ENCODE results near the gene ZNF514. TPM values are rescaled to one million over a fixed set of nuclear protein-coding genes. Genes with fewer than 3 reads are reported as not detected.
A peak's percentile ranks its signal among the peaks of the same experiment; 100 is the strongest.
"Not testable (repeated sequence)": the region's sequence is repeated elsewhere in the genome, so short reads cannot be mapped to it uniquely, and the experiment has no call there.

The ZNF514 gene
- 10 to 100 TPM; 10.3 to 12.2 TPM for total RNA-seq
- polyA plus RNA-seq = 9.9 TPM

DNA sequence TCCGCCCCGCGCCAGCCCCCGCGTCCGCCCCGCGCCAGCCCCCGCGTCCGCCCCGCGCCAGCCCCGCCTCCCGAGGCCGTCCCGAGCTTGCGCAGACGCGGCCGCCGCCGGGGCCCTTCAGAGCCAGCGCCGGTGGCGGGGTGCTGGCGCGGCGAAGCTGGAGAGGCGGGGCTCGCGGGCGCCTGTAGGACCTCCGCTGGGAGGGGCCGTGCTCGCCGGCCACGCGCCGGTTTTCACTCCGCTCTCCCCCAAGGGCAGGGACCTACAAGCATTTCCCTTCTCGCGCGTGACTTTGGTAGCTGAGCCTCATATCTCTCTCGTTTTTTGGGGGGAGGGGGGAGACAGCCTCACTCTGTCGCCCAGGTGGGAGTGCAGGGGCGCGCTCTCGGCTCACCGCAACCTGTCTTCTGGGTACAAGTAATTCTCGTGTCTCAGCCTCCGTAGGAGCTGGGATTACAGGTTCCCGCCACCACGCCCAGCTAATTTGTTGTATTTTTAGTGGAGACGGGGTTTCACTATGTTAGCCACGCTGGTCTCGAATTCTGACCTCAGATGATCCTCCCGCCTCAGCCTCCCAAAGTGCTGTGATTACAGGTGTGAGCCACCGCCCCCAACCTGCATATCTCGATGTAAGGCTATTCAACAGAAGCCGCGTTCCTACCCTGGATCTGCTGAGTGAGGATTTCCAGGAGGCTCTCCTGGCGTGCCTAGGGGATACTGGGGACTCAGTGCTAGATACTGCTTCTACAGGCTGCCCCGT, at the start of gene ZNF514:
ZNF514 (minus strand) TSS at position 159 of the 760 bp plus-strand sequence. CDS start 6,595 bp downstream, outside the sequence.
- H3K27me3 ChIP-seq (ENCODE audit: insufficient read depth, low read length, poor library complexity, severe bottlenecking) = no peaks in the 10 kb centered on the region
- peak; percentile 76 to 83 (median 79) for DNase-seq
- Mint-ChIP-seq H3K4me3 (peak within 1 kb of the TSS; percentile 86 to 92 (median 89)), H3K4me1 (peaks cover 12 to 34% (median 25%) of the 10 kb centered on the region in 3 donors), H3K36me3 (peaks cover 16 to 22% (median 19%) of the 10 kb centered on the region in 3 donors), H3K27ac (peak within 1 kb of the TSS; percentile 75 to 95 (median 88)), H3K27me3 (no peaks in the 10 kb centered on the region), H3K9me3 (peaks cover 0 to 9% (median 4%) of the 10 kb centered on the region in 5 donors)
- peaks cover 22% of the 10 kb centered on the region for H3K4me1 ChIP-seq (ENCODE audit: insufficient read depth, low read length)
- POLR2A ChIA-PET = interaction anchor here (1.4 to 3.0 kb wide), 2 partner anchors 38 to 46 kb away, joined by 3 to 15 read pairs; partner anchors contain the start of gene MRPS5
- H3K9me3 ChIP-seq (ENCODE audit: low read length) = no peaks in the 10 kb centered on the region
- peak within 1 kb of the TSS; percentile 64 for H3K27ac ChIP-seq (ENCODE audit: low read depth, low read length)
- peak within 1 kb of the TSS; percentile 76 for H3K4me3 ChIP-seq (ENCODE audit: low read length)
- CTCF ChIA-PET = interaction anchor here (1.0 to 3.2 kb wide), 5 partner anchors 10 to 137 kb away, joined by 3 to 7 read pairs (median 5); no protein-coding TSS in a partner anchor
- H3K36me3 ChIP-seq (ENCODE audit: insufficient read depth, low read length) = peaks cover 6% of the 10 kb centered on the region

GRCh38 chr2:95208106-95208505, 48.5 kb upstream of the ZNF514 start:
- peaks cover 22% of the 10 kb centered on the region for H3K36me3 ChIP-seq (ENCODE audit: insufficient read depth, low read length)
- Mint-ChIP-seq H3K27me3 (peaks cover 0 to 1% of the 10 kb centered on the region in 2 donors), H3K4me3 (peak overlapping the region; percentile 90 to 96 (median 95)), H3K36me3 (peaks cover 31 to 42% (median 41%) of the 10 kb centered on the region in 3 donors), H3K9me3 (peaks cover 12 to 27% (median 25%) of the 10 kb centered on the region in 5 donors), H3K4me1 (peaks cover 27 to 32% (median 29%) of the 10 kb centered on the region in 3 donors), H3K27ac (peak overlapping the region in 5 of 8 donors; percentile 23 to 92 (median 67))
- peak overlapping the region; percentile 76 for H3K4me3 ChIP-seq (ENCODE audit: low read length)
- ChIA-PET CTCF (no interaction called here), POLR2A (no interaction called here)
- DNase-seq = no peak
- H3K9me3 ChIP-seq (ENCODE audit: low read length) = peaks cover 15% of the 10 kb centered on the region
- peaks cover 9% of the 10 kb centered on the region for H3K4me1 ChIP-seq (ENCODE audit: insufficient read depth, low read length)
- H3K27me3 ChIP-seq (ENCODE audit: insufficient read depth, low read length, poor library complexity, severe bottlenecking) = no peaks in the 10 kb centered on the region
- no peak overlapping the region for H3K27ac ChIP-seq (ENCODE audit: low read depth, low read length)

DNA sequence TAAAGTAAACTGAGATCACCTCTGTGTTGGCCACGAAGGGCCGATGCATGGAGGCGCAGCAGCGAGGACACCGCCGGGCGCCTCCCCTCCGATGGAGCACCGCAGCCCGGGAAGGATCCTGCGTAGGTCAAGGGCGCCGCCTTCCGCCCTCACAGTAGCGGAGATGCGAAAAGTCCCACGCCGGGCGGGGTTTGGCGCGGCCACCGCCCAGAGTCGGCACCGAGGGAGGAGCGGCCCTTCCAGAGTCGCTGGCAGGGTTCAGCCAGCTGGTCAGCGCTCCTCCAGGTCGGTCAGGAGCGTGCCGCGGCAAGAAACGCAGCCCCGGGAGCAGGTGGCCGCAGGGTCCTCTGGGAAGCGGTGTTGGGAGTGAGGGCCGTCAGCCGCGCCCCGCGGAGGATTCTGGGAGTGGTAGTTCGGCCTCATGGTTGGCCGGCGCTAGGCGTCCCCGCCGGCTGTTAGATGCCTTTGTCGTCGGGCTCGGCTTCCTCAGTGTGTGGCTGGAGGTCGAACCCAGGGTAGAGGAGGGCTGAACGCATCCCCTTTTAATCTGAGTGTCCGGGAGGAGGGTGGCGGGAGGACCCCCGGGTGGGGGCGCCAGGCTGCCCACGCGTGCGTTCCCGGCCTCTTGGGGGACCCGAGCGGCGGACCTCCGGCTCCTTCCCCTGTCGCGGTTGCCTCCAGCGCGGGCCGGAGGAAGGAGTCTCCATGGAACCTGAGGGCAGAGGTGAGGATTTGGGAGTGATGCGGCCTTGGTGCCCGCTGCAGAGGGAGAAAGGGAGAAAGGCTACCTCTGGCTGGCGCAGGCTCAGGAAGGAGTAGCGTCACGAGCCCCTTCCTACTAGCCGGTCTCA, 47.7 kb upstream of the ZNF514 start, which contains the start of gene ZNF892:
ZNF892 (plus strand) TSS at position 411 of the 851 bp plus-strand sequence; CDS start at position 706, 295 bp downstream.
- peak within 1 kb of the TSS; percentile 58 for H3K27ac ChIP-seq (ENCODE audit: low read depth, low read length)
- peaks cover 9% of the 10 kb centered on the region for H3K9me3 ChIP-seq (ENCODE audit: low read length)
- Mint-ChIP-seq H3K27ac (peak within 1 kb of the TSS in 7 of 8 donors; percentile 77 to 96 (median 85)), H3K4me1 (peaks cover 27 to 32% (median 29%) of the 10 kb centered on the region in 3 donors), H3K36me3 (peaks cover 25 to 34% (median 33%) of the 10 kb centered on the region in 3 donors), H3K9me3 (peaks cover 7 to 20% (median 17%) of the 10 kb centered on the region in 5 donors), H3K4me3 (peak within 1 kb of the TSS; percentile 90 to 96 (median 95)), H3K27me3 (peaks cover 0 to 1% of the 10 kb centered on the region in 2 donors)
- H3K4me3 ChIP-seq (ENCODE audit: low read length) = peak within 1 kb of the TSS; percentile 76
- ChIA-PET POLR2A (no interaction called here), CTCF (interaction anchor here (0.7 kb wide), 1 partner anchor 42 kb away, joined by 3 read pairs; the partner anchor contains the start of gene ZNF2)
- peak; percentile 62 to 78 (median 70) for DNase-seq
- H3K36me3 ChIP-seq (ENCODE audit: insufficient read depth, low read length) = peaks cover 14% of the 10 kb centered on the region
- H3K27me3 ChIP-seq (ENCODE audit: insufficient read depth, low read length, poor library complexity, severe bottlenecking) = no peaks in the 10 kb centered on the region
- H3K4me1 ChIP-seq (ENCODE audit: insufficient read depth, low read length) = peaks cover 9% of the 10 kb centered on the region

DNA sequence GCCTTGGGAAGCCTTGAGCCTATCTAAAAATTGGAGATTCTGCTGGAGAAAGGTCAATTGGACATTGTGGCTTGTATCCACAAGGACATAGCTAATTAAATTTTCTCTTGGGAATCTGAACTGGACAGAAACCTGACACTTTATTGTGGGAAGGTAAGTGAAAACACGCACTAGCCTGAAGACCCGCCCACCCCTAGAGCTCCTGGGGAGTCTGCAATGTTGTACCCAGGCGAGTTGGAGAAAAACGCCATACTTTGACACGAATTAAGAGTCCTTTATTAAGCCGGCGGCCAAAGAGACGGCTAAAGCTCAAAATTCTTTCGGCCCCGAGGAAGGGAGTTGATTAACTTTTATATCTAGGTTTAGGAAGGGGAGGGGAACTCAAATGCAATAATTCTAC, 46.4 kb upstream of the ZNF514 start:
- peak overlapping the region; percentile 90 to 96 (median 95) for H3K4me3 Mint-ChIP-seq
- no peaks in the 10 kb centered on the region for H3K9me3 ChIP-seq (ENCODE audit: low read length)
- H3K27me3 ChIP-seq (ENCODE audit: insufficient read depth, low read length, poor library complexity, severe bottlenecking) = no peaks in the 10 kb centered on the region
- peak overlapping the region in 3 of 8 donors; percentile 47 to 85 (median 77) for H3K27ac Mint-ChIP-seq
- H3K4me3 ChIP-seq (ENCODE audit: low read length) = no peak overlapping the region
- peaks cover 0 to 8% (median 7%) of the 10 kb centered on the region in 5 donors for H3K9me3 Mint-ChIP-seq
- peaks cover 4% of the 10 kb centered on the region for H3K36me3 ChIP-seq (ENCODE audit: insufficient read depth, low read length)
- ChIA-PET CTCF (interaction anchor here (1.0 kb wide), 1 partner anchor 184 kb away, joined by 4 read pairs; no protein-coding TSS in a partner anchor), POLR2A (interaction anchor here (1.3 kb wide), 1 partner anchor 47 kb away, joined by 3 read pairs; the partner anchor contains the start of gene ZNF514)
- H3K27me3 Mint-ChIP-seq = peaks cover 0 to 1% of the 10 kb centered on the region in 2 donors
- peaks cover 16 to 22% (median 22%) of the 10 kb centered on the region in 3 donors for H3K36me3 Mint-ChIP-seq
- no peak overlapping the region for H3K27ac ChIP-seq (ENCODE audit: low read depth, low read length)
- H3K4me1 Mint-ChIP-seq = peaks cover 27 to 32% (median 29%) of the 10 kb centered on the region in 3 donors
- no peak for DNase-seq
- peaks cover 9% of the 10 kb centered on the region for H3K4me1 ChIP-seq (ENCODE audit: insufficient read depth, low read length)

DNA sequence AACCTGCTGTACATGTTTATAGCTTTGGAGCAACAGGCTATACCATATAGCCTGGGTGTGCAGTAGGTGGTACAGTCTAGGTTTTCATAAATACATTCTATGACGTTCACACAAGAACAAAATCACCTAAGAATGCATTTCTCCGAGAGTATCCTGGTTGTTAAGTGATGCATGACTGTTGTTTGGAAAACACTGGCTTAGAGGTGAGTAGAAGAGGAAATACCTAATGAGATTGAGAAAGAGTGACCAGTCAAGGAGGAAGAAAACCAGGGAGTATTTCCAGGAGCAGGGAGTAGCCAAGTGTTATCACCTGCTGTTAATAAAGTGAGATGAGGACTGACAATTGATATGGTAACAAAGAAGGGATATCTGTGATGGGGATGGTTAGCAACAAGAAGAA, 44.7 kb upstream of the ZNF514 start:
- peaks cover 0 to 1% of the 10 kb centered on the region in 2 donors for H3K27me3 Mint-ChIP-seq
- H3K4me1 ChIP-seq (ENCODE audit: insufficient read depth, low read length) = peaks cover 9% of the 10 kb centered on the region
- H3K4me3 Mint-ChIP-seq = peak overlapping the region in 1 of 7 donors; percentile 56
- no peaks in the 10 kb centered on the region for H3K36me3 ChIP-seq (ENCODE audit: insufficient read depth, low read length)
- H3K9me3 Mint-ChIP-seq = peaks cover 0 to 2% (median 0%) of the 10 kb centered on the region in 5 donors
- H3K27ac ChIP-seq (ENCODE audit: low read depth, low read length) = no peak overlapping the region
- no peak overlapping the region for H3K4me3 ChIP-seq (ENCODE audit: low read length)
- H3K27me3 ChIP-seq (ENCODE audit: insufficient read depth, low read length, poor library complexity, severe bottlenecking) = no peaks in the 10 kb centered on the region
- DNase-seq = no peak
- ChIA-PET POLR2A (interaction anchor here (0.6 kb wide), 1 partner anchor 121 kb away, joined by 4 read pairs; no protein-coding TSS in a partner anchor), CTCF (no interaction called here)
- peak overlapping the region in 1 of 8 donors; percentile 31 for H3K27ac Mint-ChIP-seq
- no peaks in the 10 kb centered on the region for H3K9me3 ChIP-seq (ENCODE audit: low read length)
- H3K36me3 Mint-ChIP-seq = peaks cover 6 to 10% (median 7%) of the 10 kb centered on the region in 3 donors
- H3K4me1 Mint-ChIP-seq = peaks cover 23 to 27% (median 26%) of the 10 kb centered on the region in 3 donors

- Histone ChIP-seq H3K36me3 (ENCODE audit: insufficient read depth, low read length) (no peaks in the 10 kb centered on the region), H3K27ac (ENCODE audit: low read depth, low read length) (no peak overlapping the region), H3K9me3 (ENCODE audit: low read length) (no peaks in the 10 kb centered on the region), H3K4me3 (ENCODE audit: low read length) (no peak overlapping the region), H3K4me1 (ENCODE audit: insufficient read depth, low read length) (peaks cover 9% of the 10 kb centered on the region), H3K27me3 (ENCODE audit: insufficient read depth, low read length, poor library complexity, severe bottlenecking) (no peaks in the 10 kb centered on the region)
- Mint-ChIP-seq H3K4me1 (peaks cover 21 to 23% (median 22%) of the 10 kb centered on the region in 3 donors), H3K4me3 (no peak overlapping the region), H3K9me3 (peaks cover 0 to 2% (median 0%) of the 10 kb centered on the region in 5 donors), H3K27ac (no peak overlapping the region), H3K36me3 (peaks cover 2 to 5% (median 2%) of the 10 kb centered on the region in 3 donors), H3K27me3 (peaks cover 1 to 3% of the 10 kb centered on the region in 2 donors)
- POLR2A ChIA-PET = no interaction called here
- CTCF ChIA-PET = no interaction called here
- DNase-seq = no peak
Observed at GRCh38 chr2:95203911-95204310, 44.3 kb upstream of the ZNF514 start.

DNA sequence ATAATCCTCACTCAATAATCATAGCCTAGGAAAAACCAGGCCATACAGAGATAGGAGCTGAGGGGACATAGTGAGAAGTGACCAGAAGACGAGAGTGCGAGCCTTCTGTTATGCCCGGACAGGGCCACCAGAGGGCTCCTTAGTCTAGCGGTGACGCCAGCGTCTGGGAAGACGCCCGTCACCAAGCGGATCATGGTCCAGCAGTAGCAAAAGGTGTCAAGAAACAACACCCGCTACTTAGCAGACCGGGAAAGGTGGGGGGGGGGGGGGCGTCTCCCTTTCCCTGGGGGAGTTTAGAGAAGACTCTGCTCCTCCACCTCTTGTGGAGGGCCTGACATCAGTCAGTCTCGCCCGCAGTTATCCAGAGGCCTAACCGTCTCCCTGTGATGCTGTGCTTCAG, 33.3 kb upstream of the ZNF514 start:
- H3K27ac Mint-ChIP-seq; H3K4me3 Mint-ChIP-seq; H3K27ac ChIP-seq (ENCODE audit: low read depth, low read length); H3K9me3 ChIP-seq (ENCODE audit: low read length); CTCF ChIA-PET; H3K4me1 Mint-ChIP-seq; POLR2A ChIA-PET; H3K4me1 ChIP-seq (ENCODE audit: insufficient read depth, low read length); H3K36me3 ChIP-seq (ENCODE audit: insufficient read depth, low read length); H3K9me3 Mint-ChIP-seq; H3K27me3 ChIP-seq (ENCODE audit: insufficient read depth, low read length, poor library complexity, severe bottlenecking); H3K4me3 ChIP-seq (ENCODE audit: low read length); H3K36me3 Mint-ChIP-seq: not testable (repeated sequence)
- peak in 2 of 5 donors; percentile 5 to 14 for DNase-seq
- H3K27me3 Mint-ChIP-seq = peaks cover 0 to 32% of the 10 kb centered on the region in 2 donors

Data from CD8-positive, alpha-beta memory T cell (primary cell).